ENCODE results near the gene BLOC1S1.

GRCh38 chr12:55726971-55727370 lies 11.1 kb downstream of the BLOC1S1 start:
- TF ChIP-seq, protein P1, sequence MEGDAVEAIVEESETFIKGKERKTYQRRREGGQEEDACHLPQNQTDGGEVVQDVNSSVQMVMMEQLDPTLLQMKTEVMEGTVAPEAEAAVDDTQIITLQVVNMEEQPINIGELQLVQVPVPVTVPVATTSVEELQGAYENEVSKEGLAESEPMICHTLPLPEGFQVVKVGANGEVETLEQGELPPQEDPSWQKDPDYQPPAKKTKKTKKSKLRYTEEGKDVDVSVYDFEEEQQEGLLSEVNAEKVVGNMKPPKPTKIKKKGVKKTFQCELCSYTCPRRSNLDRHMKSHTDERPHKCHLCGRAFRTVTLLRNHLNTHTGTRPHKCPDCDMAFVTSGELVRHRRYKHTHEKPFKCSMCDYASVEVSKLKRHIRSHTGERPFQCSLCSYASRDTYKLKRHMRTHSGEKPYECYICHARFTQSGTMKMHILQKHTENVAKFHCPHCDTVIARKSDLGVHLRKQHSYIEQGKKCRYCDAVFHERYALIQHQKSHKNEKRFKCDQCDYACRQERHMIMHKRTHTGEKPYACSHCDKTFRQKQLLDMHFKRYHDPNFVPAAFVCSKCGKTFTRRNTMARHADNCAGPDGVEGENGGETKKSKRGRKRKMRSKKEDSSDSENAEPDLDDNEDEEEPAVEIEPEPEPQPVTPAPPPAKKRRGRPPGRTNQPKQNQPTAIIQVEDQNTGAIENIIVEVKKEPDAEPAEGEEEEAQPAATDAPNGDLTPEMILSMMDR (IDR thresholded peaks at IDR 0.05) = no peak
- TF ChIP-seq POLR2AphosphoS5 (IDR thresholded peaks at IDR 0.05) (no peak), POLR2A (IDR thresholded peaks at IDR 0.05) (no peak), EP300 (IDR thresholded peaks at IDR 0.05) (no peak)

Measured in upper lobe of left lung (tissue), 4 donors.